HEK293T (cell line): ENCODE data around the gene PELI3.

Experiments
- CTCF ChIA-PET: fragments of 350-600 bp; formaldehyde crosslinking; extraction: SDS; loops from one replicate; lab custom pipeline; 2021; ENCODE audit warnings: antibody characterized with exemption, inconsistent platforms; lab: Yijun Ruan, JAX
- POLR2A ChIA-PET: fragments of 350-600 bp; formaldehyde crosslinking; extraction: SDS; loops from one replicate; lab custom pipeline; 2020; ENCODE audit warnings: antibody characterized with exemption, inconsistent platforms; lab: Yijun Ruan, JAX
- DNase-seq: peaks from one replicate; pipeline ENCODE4 v3.0.0; 2012; ENCODE audit warnings: mixed read lengths; ENCODE audit errors: extremely low spot score
- ARNT ChIP-seq: fragments of 450-650 bp; IDR thresholded peaks from 2 replicates; pipeline ENCODE4 v1.6.1; 2017; ENCODE audit warnings: mild to moderate bottlenecking
- BHLHE40 ChIP-seq: fragments of 450-650 bp; IDR thresholded peaks from 2 replicates; pipeline ENCODE4 v1.6.1; 2016; ENCODE audit warnings: mild to moderate bottlenecking, moderate library complexity, borderline replicate concordance
- CTBP1 ChIP-seq: fragments of 450-650 bp; IDR thresholded peaks from 2 replicates; pipeline ENCODE4 v1.6.1; 2016; ENCODE audit warnings: borderline replicate concordance
- ELF4 ChIP-seq: fragments of 450-650 bp; IDR thresholded peaks from 2 replicates; pipeline ENCODE4 v1.6.1; 2017; ENCODE audit warnings: antibody characterized with exemption
- FOXA1 ChIP-seq: fragments of 450-650 bp; IDR thresholded peaks from 2 replicates; pipeline ENCODE4 v1.6.1; 2016; ENCODE audit warnings: mild to moderate bottlenecking
- FOXK2 ChIP-seq: fragments of 450-650 bp; IDR thresholded peaks from 2 replicates; pipeline ENCODE4 v1.6.1; 2016; ENCODE audit warnings: mild to moderate bottlenecking
- FOXM1 ChIP-seq: fragments of 450-650 bp; IDR thresholded peaks from 2 replicates; pipeline ENCODE4 v1.6.1; 2017; ENCODE audit warnings: mild to moderate bottlenecking, borderline replicate concordance
- HDGF ChIP-seq: fragments of 450-650 bp; IDR thresholded peaks from 2 replicates; pipeline ENCODE4 v1.6.1; 2017; ENCODE audit warnings: antibody characterized with exemption, borderline replicate concordance
- L3MBTL2 ChIP-seq: fragments of 450-650 bp; conservative IDR thresholded peaks from 2 replicates; pipeline ENCODE4 v1.6.1; 2016; ENCODE audit warnings: mild to moderate bottlenecking
- LEF1 ChIP-seq: fragments of 450-650 bp; IDR thresholded peaks from 2 replicates; pipeline ENCODE4 v1.6.1; 2017; ENCODE audit warnings: mild to moderate bottlenecking, borderline replicate concordance
- NFRKB ChIP-seq: fragments of 450-650 bp; IDR thresholded peaks from 2 replicates; pipeline ENCODE4 v1.6.1; 2016; ENCODE audit warnings: mild to moderate bottlenecking, moderate library complexity
- SP1 ChIP-seq: fragments of 450-650 bp; IDR thresholded peaks from 2 replicates; pipeline ENCODE4 v1.6.1; 2017
- SUZ12 ChIP-seq: fragments of 450-650 bp; IDR thresholded peaks from 2 replicates; pipeline ENCODE4 v1.6.1; 2016; ENCODE audit warnings: mild to moderate bottlenecking
- TARDBP ChIP-seq: fragments of 450-650 bp; IDR thresholded peaks from 2 replicates; pipeline ENCODE4 v1.6.1; 2016
- ZNF384 ChIP-seq: fragments of 450-650 bp; IDR thresholded peaks from 2 replicates; pipeline ENCODE4 v1.6.1; 2016
- TF ChIP-seq, protein P1 (sequence below): fragments of 450-650 bp; IDR thresholded peaks from 2 replicates; pipeline ENCODE4 v1.6.1; 2016

The PELI3 gene

DNA sequence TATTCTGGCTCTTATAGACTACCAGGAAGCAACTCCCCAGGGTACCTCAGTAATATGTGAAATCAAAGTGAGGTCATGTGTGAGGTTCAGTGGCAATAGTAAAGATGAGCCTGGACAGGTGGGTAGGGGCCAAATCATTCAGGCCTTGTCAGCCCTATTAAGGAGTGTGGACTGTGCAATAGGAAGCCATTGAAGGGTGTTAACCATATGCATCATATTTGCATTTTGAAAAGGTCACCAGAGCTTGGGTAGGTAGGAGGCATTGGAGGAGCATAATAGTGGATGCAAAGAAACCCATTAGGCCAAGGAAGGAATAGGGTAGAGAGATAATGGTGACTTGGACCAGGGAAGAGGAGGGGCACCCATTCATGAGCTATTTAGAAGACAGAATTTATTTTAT lies 19.7 kb upstream of the PELI3 start:
- ChIA-PET POLR2A (no interaction called here), CTCF (interaction anchor here (1.4 kb wide), 1 partner anchor 8 kb away, joined by 6 read pairs; the partner anchor contains the start of gene MRPL11)
- no peak for DNase-seq
- no peak for TF ChIP-seq ZNF384
- no peak for TF ChIP-seq BHLHE40
- no peak for TF ChIP-seq FOXM1
- TF ChIP-seq NFRKB: no peak
- no peak for TF ChIP-seq SUZ12
- TF ChIP-seq FOXK2: no peak
- TF ChIP-seq ELF4: no peak

DNA sequence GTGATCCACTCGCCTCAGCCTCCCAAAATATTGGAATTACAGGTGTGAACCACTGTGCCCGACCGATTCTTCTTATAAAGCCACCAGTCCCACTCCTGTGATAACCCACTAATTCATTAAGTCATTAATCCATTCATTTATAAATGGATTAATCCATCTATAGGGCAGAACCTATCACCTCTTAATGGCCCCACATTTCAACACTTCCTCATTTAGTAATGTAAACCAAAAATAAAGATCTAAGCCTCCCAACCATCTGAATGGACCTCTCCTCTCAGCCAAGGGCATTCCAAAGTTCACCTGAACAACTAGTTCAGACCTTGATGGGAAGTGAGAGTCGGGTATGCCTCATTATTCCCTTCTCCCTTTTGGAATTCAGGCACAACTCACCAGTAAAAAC lies 18.2 kb upstream of the PELI3 start:
- ChIA-PET POLR2A (no interaction called here), CTCF (no interaction called here)
- no peak for DNase-seq
- TF ChIP-seq HDGF (no peak), ARNT (no peak), CTBP1 (no peak), ELF4 (no peak), FOXK2 (no peak), FOXM1 (no peak), LEF1 (no peak), SP1 (no peak), ZNF384 (no peak), L3MBTL2 (no peak), SUZ12 (no peak), BHLHE40 (no peak), NFRKB (no peak), FOXA1 (no peak), TARDBP (no peak)
- TF ChIP-seq, protein P1, sequence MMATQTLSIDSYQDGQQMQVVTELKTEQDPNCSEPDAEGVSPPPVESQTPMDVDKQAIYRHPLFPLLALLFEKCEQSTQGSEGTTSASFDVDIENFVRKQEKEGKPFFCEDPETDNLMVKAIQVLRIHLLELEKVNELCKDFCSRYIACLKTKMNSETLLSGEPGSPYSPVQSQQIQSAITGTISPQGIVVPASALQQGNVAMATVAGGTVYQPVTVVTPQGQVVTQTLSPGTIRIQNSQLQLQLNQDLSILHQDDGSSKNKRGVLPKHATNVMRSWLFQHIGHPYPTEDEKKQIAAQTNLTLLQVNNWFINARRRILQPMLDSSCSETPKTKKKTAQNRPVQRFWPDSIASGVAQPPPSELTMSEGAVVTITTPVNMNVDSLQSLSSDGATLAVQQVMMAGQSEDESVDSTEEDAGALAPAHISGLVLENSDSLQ: no peak

DNA sequence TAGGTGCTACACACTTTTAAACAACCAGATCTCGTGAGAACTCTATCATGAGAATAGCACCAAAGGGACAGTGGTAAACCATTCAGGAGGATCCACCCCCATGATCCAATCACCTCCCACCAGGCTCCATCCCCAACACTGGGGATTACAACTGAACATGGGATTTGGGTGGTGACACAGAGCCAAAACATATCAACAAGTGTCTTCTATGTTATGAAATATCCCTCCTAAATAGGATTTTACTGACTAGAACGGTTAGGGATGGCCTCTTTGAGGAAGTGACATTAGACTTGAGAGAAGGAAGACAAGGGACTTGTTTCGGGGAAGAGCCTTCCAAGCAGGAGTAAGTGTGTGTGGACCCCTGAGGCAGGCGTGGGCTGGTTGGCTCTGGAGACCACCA lies 16.1 kb upstream of the PELI3 start:
- POLR2A ChIA-PET: no interaction called here

DNA sequence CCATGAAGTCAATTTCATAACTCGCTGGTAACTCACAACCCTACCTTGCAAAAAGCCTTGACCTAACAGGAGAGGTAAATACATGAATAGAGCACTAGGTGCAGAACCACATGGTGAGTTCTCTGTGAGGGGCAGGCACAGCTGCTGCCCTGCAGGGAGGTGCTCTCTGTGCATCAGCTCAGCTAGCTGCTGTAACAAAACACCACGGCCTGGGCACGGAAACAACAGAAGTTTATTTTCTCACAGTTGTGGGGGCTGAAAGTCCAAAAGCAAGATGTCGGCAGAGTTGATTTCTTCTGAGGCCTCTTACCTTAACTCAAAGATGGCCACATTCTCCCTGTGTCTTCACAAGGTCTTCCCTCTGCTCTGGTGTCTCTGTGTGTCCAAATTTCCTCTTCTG lies 15.0 kb upstream of the PELI3 start:
- TF ChIP-seq ZNF384: no peak
- no peak for TF ChIP-seq CTBP1
- TF ChIP-seq HDGF: no peak
- no peak for TF ChIP-seq BHLHE40
- no peak for TF ChIP-seq L3MBTL2
- TF ChIP-seq SUZ12: no peak
- ChIA-PET CTCF (no interaction called here), POLR2A (no interaction called here)
- no peak for DNase-seq

More for the DNA sequence above, 16.1 kb upstream of the PELI3 start:
- TF ChIP-seq SP1 (no peak), NFRKB (no peak), FOXA1 (no peak), FOXM1 (no peak), BHLHE40 (no peak), L3MBTL2 (no peak), ARNT (no peak), LEF1 (no peak), ELF4 (no peak), HDGF (no peak), FOXK2 (no peak), ZNF384 (no peak), CTBP1 (no peak), TARDBP (no peak), SUZ12 (no peak)
- TF ChIP-seq, protein P1: no peak
- no peak for DNase-seq
- CTCF ChIA-PET: no interaction called here

DNA sequence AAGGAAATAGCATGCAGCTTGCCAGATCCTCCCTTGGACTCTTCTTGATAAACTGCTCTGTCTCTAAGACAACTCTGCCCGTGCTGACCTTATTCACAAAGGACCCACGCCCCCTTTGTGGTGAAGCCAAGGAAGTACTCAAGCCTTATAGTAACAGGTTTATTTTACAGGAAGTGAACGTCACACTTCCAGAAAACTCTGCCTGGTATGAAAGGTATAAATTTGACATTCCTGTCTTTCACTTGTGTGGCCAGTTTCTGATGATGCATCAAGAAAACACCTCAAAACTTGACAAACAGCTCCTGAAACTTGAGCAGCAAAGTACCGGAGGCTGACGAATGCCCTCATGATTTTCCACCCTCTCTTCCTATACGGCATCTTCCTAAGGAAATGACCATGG lies 12.5 kb upstream of the PELI3 start:
- ChIA-PET CTCF (no interaction called here), POLR2A (interaction anchor here (0.9 to 1.3 kb wide), 2 partner anchors 13 to 15 kb away, joined by 3 to 5 read pairs; partner anchors contain the start of genes MRPL11 and PELI3)
- no peak for TF ChIP-seq SUZ12
- no peak for TF ChIP-seq SP1
- TF ChIP-seq ELF4: no peak
- no peak for TF ChIP-seq HDGF
- no peak for TF ChIP-seq L3MBTL2
- no peak for TF ChIP-seq CTBP1
- TF ChIP-seq TARDBP: no peak
- no peak for TF ChIP-seq ZNF384
- no peak for TF ChIP-seq ARNT
- TF ChIP-seq BHLHE40: no peak
- TF ChIP-seq LEF1: no peak
- no peak for DNase-seq

DNA sequence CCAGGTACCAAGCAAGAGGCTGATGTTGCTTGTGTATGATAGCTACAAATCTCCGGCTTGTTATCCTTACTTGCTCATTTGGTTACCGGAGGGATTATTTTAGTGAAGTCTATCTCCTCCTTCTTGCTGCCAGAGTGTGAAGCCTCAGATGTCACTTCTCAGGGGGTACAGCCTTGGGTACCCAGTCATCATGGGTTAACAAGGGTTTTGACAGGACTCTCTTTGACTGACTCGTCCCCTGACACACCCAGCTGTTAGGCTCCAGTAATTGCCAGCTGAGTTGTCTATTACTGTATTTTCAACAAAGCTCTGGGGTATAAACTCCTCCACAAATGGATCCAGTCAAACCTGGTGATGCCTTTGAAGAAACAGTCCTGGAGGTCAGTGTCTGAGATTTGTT lies 11.9 kb upstream of the PELI3 start:
- TF ChIP-seq, protein P1: no peak
- TF ChIP-seq FOXA1 (no peak), SUZ12 (no peak), CTBP1 (no peak), FOXK2 (no peak), ZNF384 (no peak)
- ChIA-PET POLR2A (interaction anchor here (1.3 kb wide), 1 partner anchor 16 kb away, joined by 5 read pairs; the partner anchor contains the start of gene MRPL11), CTCF (interaction anchor here (0.9 kb wide), 1 partner anchor 66 kb away, joined by 5 read pairs; no protein-coding TSS in a partner anchor)
- no peak for DNase-seq

DNA sequence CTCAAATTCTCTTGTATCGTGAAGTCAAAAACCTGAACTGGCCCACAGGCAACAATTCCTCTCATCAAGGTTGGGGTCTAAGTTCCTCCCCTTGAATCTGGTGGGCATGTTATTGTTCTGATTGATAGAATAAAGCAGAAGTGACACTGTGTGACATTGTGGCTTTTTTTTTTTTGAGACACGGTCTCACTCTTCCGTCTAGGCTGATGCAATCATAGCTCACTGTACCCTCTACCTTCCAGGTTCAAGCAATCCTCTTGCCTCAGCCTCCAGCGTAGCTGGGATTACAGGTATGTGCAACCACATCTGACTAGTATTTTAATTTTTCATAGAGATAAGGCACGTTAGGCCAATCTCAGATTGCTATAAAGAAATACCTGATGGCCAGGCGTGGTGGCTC lies 8.9 kb upstream of the PELI3 start:
- CTCF ChIA-PET: interaction anchor here (0.7 kb wide), 1 partner anchor 220 kb away, joined by 3 read pairs; no protein-coding TSS in a partner anchor
- DNase-seq: no peak
- POLR2A ChIA-PET: no interaction called here
- TF ChIP-seq LEF1 (no peak), ZNF384 (no peak), ELF4 (no peak), HDGF (no peak), FOXM1 (no peak), SP1 (no peak), L3MBTL2 (no peak), ARNT (no peak), BHLHE40 (no peak), FOXK2 (no peak), FOXA1 (no peak), NFRKB (no peak), TARDBP (no peak), CTBP1 (no peak), SUZ12 (no peak)
- TF ChIP-seq, protein P1: no peak
